Gastrocnemius medialis (tissue), 4 donors: ENCODE data around the gene MRGPRX1.

Experiments used
- POLR2A ChIP-seq, 2 donors: fragments of 450-650 bp; IDR thresholded peaks; one replicate each; pipeline ENCODE4 v1.6.1; 2017; ENCODE audit warnings: antibody characterized with exemption in 2 of 2, mild to moderate bottlenecking in 2 of 2, moderate library complexity in 2 of 2
- TF ChIP-seq, protein P1 (sequence below), 5 experiments: fragments of 450-650 bp in 3 of 5; fragments of 200-600 bp in 2 of 5; sonication (generic) in 2 of 5; IDR thresholded peaks in 4 of 5; conservative IDR thresholded peaks in 1 of 5; 1 replicate in 4 of 5; 2 replicates in 1 of 5; pipeline ENCODE4 v1.5.1; 2016 to 2019; ENCODE audit warnings: antibody characterized with exemption in 5 of 5, mild to moderate bottlenecking in 3 of 5, moderate library complexity in 3 of 5

- no peak for TF ChIP-seq POLR2A (IDR thresholded peaks at IDR 0.05)
- TF ChIP-seq, protein P1, sequence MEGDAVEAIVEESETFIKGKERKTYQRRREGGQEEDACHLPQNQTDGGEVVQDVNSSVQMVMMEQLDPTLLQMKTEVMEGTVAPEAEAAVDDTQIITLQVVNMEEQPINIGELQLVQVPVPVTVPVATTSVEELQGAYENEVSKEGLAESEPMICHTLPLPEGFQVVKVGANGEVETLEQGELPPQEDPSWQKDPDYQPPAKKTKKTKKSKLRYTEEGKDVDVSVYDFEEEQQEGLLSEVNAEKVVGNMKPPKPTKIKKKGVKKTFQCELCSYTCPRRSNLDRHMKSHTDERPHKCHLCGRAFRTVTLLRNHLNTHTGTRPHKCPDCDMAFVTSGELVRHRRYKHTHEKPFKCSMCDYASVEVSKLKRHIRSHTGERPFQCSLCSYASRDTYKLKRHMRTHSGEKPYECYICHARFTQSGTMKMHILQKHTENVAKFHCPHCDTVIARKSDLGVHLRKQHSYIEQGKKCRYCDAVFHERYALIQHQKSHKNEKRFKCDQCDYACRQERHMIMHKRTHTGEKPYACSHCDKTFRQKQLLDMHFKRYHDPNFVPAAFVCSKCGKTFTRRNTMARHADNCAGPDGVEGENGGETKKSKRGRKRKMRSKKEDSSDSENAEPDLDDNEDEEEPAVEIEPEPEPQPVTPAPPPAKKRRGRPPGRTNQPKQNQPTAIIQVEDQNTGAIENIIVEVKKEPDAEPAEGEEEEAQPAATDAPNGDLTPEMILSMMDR (IDR thresholded peaks at IDR 0.05 in 4 of 5, conservative IDR thresholded peaks at IDR 0.05 in 1 of 5): no peak
Observed at GRCh38 chr11:18939314-18939713, at the start of gene MRGPRX1.
